Measurements from ENCODE around the gene PRKCA.
"Not testable (repeated sequence)": the region's sequence is repeated elsewhere in the genome, so short reads cannot be mapped to it uniquely, and the experiment has no call there.

PRKCA gene

DNA sequence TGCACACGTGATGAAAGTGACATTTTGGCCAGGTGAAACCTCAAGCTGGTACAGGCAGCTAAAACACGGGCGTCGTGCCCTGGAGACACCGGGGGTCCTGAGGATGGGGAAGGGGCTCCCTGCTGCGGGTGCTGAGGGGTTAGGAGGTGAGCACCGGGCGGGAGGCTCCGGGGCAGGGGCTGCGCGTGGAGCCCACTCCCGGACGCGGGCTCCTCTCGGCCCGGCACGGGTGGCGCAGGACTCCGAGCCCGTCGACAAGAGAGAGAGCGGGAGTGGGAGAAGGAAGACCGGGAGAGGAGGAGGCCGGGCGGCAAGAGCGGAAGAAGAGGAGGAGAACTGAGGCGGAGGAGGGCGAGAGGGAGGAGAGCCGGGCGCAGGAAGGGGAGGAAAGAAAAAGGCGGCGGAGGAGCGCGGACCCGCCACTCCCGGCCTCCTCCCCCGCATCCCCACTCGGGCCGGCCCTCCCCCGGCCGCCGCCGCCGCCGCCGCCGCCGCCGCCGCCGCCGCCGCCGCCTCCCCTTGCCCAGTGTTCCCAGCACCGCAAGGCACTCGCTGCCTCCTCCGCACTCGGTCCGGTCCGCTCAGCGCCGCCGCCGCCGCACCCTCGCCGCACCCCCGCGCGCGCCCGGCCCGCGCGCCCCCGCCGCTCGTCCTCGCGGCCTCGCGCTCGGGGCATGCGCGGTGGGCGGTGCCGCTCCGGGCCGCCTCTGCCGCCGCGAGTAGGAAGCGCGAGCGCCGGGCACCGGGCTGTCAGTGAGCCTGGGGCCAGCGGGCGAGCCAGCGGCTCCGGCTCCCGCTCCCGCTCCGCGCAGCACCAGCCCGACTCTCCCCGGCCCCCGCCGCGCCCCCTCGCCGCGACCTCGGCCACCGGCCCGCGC, at the start of gene PRKCA:
PRKCA (plus strand) TSS at position 750 of the 878 bp plus-strand sequence.
- TF ChIP-seq, protein P1, sequence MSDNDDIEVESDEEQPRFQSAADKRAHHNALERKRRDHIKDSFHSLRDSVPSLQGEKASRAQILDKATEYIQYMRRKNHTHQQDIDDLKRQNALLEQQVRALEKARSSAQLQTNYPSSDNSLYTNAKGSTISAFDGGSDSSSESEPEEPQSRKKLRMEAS (IDR thresholded peaks at IDR 0.05; ENCODE audit: low read depth, low read length), result no peak
- TF ChIP-seq MYC (IDR thresholded peaks at IDR 0.05; ENCODE audit: low read depth, low read length) (no peak; the same call in 1 of the 2 replicates), POLR2A (IDR thresholded peaks at IDR 0.05; ENCODE audit: extremely low read depth, insufficient read length) (peak; percentile 60)
- TF ChIP-seq, protein P2, sequence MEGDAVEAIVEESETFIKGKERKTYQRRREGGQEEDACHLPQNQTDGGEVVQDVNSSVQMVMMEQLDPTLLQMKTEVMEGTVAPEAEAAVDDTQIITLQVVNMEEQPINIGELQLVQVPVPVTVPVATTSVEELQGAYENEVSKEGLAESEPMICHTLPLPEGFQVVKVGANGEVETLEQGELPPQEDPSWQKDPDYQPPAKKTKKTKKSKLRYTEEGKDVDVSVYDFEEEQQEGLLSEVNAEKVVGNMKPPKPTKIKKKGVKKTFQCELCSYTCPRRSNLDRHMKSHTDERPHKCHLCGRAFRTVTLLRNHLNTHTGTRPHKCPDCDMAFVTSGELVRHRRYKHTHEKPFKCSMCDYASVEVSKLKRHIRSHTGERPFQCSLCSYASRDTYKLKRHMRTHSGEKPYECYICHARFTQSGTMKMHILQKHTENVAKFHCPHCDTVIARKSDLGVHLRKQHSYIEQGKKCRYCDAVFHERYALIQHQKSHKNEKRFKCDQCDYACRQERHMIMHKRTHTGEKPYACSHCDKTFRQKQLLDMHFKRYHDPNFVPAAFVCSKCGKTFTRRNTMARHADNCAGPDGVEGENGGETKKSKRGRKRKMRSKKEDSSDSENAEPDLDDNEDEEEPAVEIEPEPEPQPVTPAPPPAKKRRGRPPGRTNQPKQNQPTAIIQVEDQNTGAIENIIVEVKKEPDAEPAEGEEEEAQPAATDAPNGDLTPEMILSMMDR (IDR thresholded peaks at IDR 0.05; ENCODE audit: low read depth, low read length), result no peak
- DNase-seq (ENCODE audit: low read depth), result peak; percentile 80

DNA sequence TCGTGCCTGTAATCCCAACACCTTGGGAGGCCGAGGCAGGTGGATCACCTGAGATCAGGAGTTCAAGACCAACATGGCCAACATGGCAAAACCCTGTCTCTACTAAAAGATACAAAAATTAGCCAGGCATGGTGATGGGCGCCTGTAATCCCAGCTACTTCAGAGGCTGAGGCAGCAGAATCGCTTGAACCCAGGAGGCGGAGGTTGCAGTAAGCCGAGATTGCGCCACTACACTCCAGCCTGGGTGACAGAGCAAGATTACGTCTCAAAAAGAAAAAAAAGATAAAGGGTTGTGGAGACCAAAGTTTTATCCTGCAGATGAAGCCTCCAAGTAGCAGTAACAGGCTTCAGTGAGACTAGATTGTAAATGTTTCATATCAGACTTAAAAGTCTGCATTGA, 49.0 kb upstream of the PRKCA start:
- not testable (repeated sequence) for DNase-seq (ENCODE audit: low read depth); H3K4me3 ChIP-seq (ENCODE audit: low read depth, low read length)

More for the DNA sequence above, at the start of gene PRKCA:
- peak within 1 kb of the TSS; percentile 58 for H3K4me3 ChIP-seq (ENCODE audit: low read depth, low read length)

DNA sequence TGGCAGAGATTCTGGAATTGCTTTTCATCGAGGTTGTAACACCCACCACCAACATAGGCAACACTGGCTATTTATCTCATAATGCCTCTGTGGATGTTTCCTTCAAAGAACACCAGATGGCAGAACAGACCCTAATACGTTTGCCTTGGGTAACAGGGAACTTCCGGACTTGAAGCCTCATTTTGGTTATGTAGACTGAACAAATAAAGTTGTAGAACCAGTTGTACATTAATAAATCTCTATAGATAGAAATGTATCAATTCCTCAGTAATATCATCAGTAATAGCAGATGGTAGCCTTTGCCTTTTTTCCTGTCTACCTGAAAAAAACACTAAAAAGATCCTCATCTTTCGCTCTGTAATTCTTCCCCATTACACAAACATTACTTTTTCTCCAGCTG, 47.3 kb upstream of the PRKCA start:
- peak; percentile 77 for DNase-seq (ENCODE audit: low read depth)
- no peak overlapping the region for H3K4me3 ChIP-seq (ENCODE audit: low read depth, low read length)
- TF ChIP-seq MYC (IDR thresholded peaks at IDR 0.05; ENCODE audit: low read depth, low read length) (no peak), POLR2A (IDR thresholded peaks at IDR 0.05; ENCODE audit: extremely low read depth, insufficient read length) (no peak)
- TF ChIP-seq, protein P1 (IDR thresholded peaks at IDR 0.05; ENCODE audit: low read depth, low read length), result no peak
- TF ChIP-seq, protein P2 (IDR thresholded peaks at IDR 0.05; ENCODE audit: low read depth, low read length), result peak; percentile 63

DNA sequence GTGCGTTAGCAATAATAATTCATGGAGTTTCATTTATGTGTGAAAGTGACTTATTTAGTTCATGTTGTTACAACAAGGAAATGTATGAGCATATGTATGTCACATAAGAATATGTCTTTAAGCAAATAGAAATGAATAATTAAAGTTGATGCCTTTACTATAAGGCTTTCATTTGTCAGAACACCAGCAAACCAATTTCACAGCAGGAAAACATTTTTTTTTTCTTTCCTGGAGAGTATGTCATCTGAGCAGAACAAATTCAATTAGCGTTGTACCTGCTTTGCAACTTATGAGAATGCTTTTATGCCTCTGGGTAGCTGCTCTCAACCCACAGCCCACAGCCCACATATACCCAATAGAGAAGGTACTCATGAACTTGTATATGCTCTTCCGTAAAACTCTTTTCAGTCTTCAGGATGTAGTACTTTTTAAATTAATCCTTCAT, 46.9 kb upstream of the PRKCA start:
- no peak for DNase-seq (ENCODE audit: low read depth)
- H3K4me3 ChIP-seq (ENCODE audit: low read depth, low read length), result no peak overlapping the region
- TF ChIP-seq MYC (IDR thresholded peaks at IDR 0.05; ENCODE audit: low read depth, low read length) (no peak), POLR2A (IDR thresholded peaks at IDR 0.05; ENCODE audit: extremely low read depth, insufficient read length) (no peak)
- TF ChIP-seq, protein P2 (IDR thresholded peaks at IDR 0.05; ENCODE audit: low read depth, low read length), result no peak
- TF ChIP-seq, protein P1 (IDR thresholded peaks at IDR 0.05; ENCODE audit: low read depth, low read length), result no peak

DNA sequence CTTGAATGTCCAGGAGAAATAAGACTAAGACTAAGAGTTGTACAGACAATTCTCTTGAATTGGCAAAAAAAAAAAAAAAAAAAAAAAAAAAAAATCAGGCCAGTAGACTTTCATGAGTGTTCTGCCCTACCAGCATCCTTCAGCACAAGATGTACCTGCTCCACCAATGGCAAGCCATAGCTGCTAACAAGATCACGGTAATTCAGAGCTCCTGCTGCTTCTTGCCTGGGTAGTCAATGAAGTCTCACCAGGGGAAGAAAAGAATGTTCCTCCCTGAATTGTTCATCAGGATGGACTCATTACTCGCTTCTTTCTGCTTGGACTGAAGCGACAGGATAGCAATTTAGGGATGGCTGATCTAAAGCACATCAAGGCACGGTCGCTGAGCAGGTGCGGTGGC, 42.1 kb upstream of the PRKCA start:
- no peak overlapping the region for H3K4me3 ChIP-seq (ENCODE audit: low read depth, low read length)
- DNase-seq (ENCODE audit: low read depth), result no peak
- TF ChIP-seq, protein P1 (IDR thresholded peaks at IDR 0.05; ENCODE audit: low read depth, low read length), result no peak
- TF ChIP-seq POLR2A (IDR thresholded peaks at IDR 0.05; ENCODE audit: extremely low read depth, insufficient read length), result no peak
- TF ChIP-seq MYC (IDR thresholded peaks at IDR 0.05; ENCODE audit: low read depth, low read length), result no peak
- TF ChIP-seq, protein P2 (IDR thresholded peaks at IDR 0.05; ENCODE audit: low read depth, low read length), result no peak

DNA sequence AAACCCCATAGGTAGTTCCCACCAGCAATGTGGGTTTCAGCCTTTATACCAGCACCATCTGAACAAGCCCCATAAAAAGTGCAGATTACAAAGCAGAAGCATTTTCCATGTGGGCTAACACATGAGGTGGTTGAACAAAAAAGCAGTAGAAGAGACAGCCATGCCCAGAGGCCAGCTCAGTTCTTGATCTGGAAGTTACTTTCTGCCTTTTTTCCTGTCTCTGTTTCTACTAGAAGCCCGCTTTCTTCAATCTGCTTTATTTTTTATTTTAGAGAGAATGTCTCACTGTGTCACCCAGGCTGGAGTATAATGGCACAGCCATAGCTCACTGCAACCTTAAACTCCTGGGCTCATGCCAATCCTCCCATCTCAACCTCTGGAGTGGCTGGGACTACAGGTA, 41.7 kb upstream of the PRKCA start:
- TF ChIP-seq MYC (IDR thresholded peaks at IDR 0.05; ENCODE audit: low read depth, low read length) (no peak), POLR2A (IDR thresholded peaks at IDR 0.05; ENCODE audit: extremely low read depth, insufficient read length) (no peak)
- TF ChIP-seq, protein P2 (IDR thresholded peaks at IDR 0.05; ENCODE audit: low read depth, low read length), result no peak
- TF ChIP-seq, protein P1 (IDR thresholded peaks at IDR 0.05; ENCODE audit: low read depth, low read length), result no peak
- no peak overlapping the region for H3K4me3 ChIP-seq (ENCODE audit: low read depth, low read length)
- no peak for DNase-seq (ENCODE audit: low read depth)

Data from NB4 (cell line).